Cardiac septum (tissue), 1 donor: ENCODE measurements around the gene CNTNAP2. TPM values are rescaled to one million over a fixed set of nuclear protein-coding genes. Genes with fewer than 3 reads are reported as not detected.
"Not testable (repeated sequence)": the region's sequence is repeated elsewhere in the genome, so short reads cannot be mapped to it uniquely, and the experiment has no call there.

ENCODE experiments used
- DNase-seq: peaks from one replicate; pipeline ENCODE4 v3.0.0-alpha.2; 2020; ENCODE audit warnings: low spot score
- intact Hi-C: fragments of 100-400 bp; cut with DNase I; formaldehyde crosslinking; loops from one replicate; pipeline ENCODE4 v1.14.0; 2022
- total RNA-seq: library from RNA; stranded (reverse); fragmentation: NEBNext Ultra II Directional; extraction: Animal tissue kit (Norgen Biotek cat#: 25700); gene quantifications from one replicate; pipeline ENCODE4 v1.2.1, GENCODE V29; 2021
- donor health status: DM: no; HTN: no; CAD: no.

The CNTNAP2 gene
- total RNA-seq, 1 donor from 2014 or later: 0.22 TPM

GRCh38 chr7:148028165-148028564, 1911.6 kb downstream of the CNTNAP2 start:
- intact Hi-C loops: no loop called here
- DNase-seq: no peak

DNA sequence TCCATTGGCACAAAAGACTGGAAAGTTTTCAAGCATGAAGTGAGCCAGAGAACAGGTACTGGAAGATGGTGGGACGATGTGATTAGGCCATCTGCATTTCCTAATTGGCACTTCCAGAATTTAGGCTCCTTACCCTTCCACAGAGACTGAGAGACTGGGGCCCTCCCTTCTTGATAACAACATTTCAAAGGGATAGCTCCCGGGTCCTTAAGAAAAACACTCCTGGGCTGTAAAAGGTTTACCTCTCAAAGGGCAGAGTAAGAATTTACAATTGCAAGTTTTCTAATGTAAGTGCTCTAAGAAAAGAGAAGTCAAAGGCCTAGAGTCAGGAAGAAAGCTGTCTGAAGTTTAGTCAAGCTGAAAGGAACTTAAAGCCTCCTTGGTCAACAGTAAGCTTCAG, 1914.4 kb downstream of the CNTNAP2 start:
- intact Hi-C loops: no loop called here
- DNase-seq: no peak

GRCh38 chr7:148031811-148032210, 1915.2 kb downstream of the CNTNAP2 start:
- intact Hi-C loops: no loop called here
- DNase-seq: no peak

GRCh38 chr7:148035950-148036349, 1919.3 kb downstream of the CNTNAP2 start:
- DNase-seq: no peak
- intact Hi-C loops: no loop called here

DNA sequence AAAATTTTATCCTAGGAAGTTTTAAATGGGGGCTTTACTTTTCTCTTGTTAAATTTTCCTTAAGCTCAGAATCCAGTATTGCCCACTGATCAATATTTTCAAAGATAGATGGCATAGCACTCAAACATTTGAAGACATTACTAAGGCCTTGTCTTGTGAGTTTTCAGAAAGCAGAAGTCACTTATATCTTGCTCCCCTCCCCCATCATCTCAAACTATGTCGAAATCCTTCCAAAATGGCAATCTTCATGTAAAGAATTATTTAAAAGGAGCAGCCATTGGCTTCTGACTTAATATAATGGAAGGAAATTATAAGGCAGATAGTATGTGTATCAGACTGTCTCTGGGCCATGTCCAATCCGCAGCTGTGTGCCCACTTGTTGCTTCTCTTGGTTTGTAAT, 1920.4 kb downstream of the CNTNAP2 start:
- no peak for DNase-seq
- intact Hi-C loops: no loop called here

DNA sequence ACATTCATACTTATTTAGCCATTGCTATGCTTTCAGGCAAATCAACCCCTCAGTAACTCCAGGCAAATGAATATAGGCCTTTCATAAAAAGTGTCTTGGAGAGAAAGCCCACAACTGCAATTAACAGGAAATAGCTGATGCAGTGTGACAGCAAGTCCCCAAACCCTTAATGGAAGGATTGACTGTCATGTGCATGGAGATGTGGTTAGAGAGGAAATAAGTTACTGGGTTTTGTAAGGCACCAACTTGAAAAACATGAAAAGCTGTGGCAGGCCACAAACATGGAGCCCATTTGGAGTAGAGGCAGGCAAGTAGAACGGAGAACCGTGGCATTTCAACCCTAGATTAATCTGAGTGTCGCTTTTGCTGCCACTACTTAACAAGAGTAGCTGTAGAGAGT, 1924.6 kb downstream of the CNTNAP2 start:
- no peak for DNase-seq
- intact Hi-C loops: no loop called here

GRCh38 chr7:148042935-148043631, 1926.5 kb downstream of the CNTNAP2 start:
- intact Hi-C loops: no loop called here
- no peak for DNase-seq

DNA sequence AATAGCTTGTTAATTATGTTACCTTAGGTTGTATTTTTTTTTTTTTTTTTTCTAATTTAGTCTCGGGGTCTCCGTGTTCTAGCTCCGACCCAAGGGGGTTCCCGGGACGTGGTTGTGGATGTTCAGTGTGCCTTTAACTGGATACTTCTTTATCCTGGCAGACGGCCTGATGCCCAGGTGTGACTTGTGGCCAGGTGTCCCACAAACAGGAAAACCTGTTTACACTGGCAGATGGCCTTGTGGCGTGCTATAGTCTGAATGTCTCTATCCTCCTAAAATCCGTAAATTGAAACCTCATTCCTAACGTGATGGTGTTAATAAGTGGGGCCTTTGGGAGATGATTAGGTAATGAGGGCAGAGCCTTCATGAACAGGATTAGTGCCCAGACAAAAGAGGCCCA, 1927.6 kb downstream of the CNTNAP2 start:
- intact Hi-C loops: no loop called here

GRCh38 chr7:148045521-148045920, 1928.9 kb downstream of the CNTNAP2 start:
- intact Hi-C loops: no loop called here
- DNase-seq: no peak

More for the DNA sequence above, 1927.6 kb downstream of the CNTNAP2 start:
- DNase-seq: no peak

DNA sequence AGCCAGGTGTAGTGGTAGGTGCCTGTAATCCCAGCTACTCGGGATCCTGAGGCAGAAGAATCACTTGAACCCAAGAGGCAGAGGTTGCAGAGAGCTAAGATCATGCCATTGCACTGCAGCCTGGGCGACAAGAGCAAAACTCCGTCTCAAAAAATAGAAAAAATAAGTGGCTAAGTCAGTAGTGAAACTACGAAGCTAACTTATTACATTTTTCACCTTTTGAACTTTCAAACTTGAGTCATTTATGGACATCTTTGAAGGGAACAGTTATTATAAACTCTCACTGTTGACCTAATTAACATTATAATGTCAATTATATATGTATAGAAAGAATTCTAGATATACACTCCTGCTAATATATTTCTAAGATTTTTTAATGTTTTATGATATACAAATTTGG, 1932.5 kb downstream of the CNTNAP2 start:
- intact Hi-C loops: no loop called here
- no peak for DNase-seq

GRCh38 chr7:148050492-148051158, 1934.0 kb downstream of the CNTNAP2 start:
- intact Hi-C loops: no loop called here
- no peak for DNase-seq

DNA sequence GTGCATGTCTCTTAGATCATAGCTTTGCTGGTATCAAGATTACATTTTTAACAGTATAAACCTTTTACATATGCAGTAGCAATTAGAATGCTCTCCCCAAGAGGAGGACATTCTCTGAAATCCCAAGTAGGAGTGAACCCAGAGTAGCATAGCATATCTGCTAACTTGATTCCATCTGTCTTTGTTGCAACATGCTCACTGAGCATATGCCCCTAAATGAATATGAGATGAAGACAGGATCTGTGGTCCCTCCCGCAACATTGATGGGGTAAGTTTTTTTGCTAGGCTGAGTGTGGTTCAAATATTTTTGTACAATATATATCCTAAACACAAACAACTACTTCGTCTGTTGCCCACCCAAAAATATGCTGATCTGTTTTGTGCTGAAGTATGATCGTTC, 1939.8 kb downstream of the CNTNAP2 start:
- DNase-seq: no peak
- intact Hi-C loops: no loop called here

GRCh38 chr7:148058092-148058491, 1941.5 kb downstream of the CNTNAP2 start:
- DNase-seq: no peak
- intact Hi-C loops: no loop called here

DNA sequence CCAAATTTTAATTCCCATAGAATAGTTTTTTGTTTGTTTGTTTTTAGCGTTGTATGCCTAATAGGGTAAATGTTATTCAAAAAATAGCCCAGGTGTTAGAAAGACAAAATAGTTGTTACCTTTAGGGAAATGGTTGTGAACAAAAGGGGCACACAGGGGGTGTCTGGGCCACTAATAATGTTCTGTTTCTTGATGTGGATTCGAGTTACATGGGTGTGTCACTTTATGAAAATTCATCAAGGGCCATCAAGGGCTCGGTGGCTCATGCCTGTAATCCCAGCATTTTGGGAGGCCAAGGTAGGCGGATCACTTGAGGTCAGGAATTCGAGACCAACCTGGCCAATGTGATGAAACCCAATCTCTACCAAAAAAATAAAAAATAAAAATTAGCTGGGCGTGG, 1942.2 kb downstream of the CNTNAP2 start:
- no peak for DNase-seq
- intact Hi-C loops: no loop called here

- intact Hi-C loops: no loop called here
Measured at GRCh38 chr7:148060724-148061123, 1944.1 kb downstream of the CNTNAP2 start.

DNA sequence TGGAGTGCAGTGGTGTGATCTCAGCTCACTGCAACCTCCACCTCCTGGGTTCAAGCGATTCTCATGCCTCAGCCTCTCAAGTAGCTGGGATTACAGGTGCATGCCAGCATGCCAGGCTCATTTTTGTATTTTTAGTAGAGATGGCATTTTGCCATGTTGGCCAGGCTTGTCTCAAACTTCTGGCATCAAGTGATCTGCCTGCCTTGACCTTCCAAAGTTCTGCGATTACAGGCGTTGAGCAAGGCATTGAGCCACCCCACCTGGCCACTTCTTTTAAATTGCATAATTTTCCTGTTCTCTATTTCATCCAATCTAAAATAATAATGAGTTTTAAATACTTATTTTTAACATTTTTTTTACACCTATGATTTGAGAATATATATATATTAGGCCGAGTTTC, 1961.5 kb downstream of the CNTNAP2 start:
- intact Hi-C loops, DNase-seq: not testable (repeated sequence)

More at GRCh38 chr7:148060724-148061123, 1944.1 kb downstream of the CNTNAP2 start:
- no peak for DNase-seq

DNA sequence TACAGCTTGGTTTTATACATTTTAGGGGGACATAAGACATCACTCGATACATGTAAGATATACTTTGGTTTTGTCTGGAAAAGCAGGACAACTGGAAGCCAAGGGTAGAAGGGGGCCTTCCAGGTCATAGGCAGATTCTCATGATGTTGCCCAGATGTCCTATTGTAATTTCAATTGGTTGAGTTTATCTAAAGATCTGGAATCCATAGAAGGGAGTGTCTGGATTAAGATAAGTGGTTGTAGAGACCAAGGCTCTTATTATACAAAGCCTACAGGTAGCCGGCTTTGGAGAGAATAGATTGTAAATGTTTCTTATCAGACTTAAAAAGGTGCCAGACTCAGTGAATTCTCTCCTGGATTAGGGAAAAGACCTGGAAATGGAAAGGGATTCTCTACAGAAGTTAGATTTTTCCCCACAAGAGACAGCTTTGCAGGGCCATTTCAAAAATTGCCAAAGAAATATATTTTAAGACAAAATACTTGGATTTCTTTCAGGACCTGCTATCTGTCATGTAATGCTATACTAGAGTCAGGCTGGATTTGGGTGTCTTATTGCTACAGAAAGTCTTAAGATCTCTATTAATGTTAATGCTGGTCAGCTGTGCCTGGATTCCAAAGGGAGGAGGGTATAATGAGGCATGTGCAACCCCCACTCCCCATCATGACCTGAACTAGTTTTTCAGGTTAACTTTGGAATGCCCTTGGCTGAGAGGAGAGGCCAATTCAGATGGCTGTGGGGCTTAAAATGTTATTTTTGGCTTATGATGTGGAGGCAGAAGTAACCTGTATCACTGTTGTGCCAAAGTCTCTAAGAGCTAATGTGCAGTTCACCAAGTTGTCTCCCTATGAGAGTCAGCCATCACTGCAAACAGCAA, 1962.8 kb downstream of the CNTNAP2 start:
- intact Hi-C loops: no loop called here
- no peak for DNase-seq

- DNase-seq: no peak
- intact Hi-C loops: no loop called here
Measured at GRCh38 chr7:148083448-148083847, 1966.8 kb downstream of the CNTNAP2 start.

DNA sequence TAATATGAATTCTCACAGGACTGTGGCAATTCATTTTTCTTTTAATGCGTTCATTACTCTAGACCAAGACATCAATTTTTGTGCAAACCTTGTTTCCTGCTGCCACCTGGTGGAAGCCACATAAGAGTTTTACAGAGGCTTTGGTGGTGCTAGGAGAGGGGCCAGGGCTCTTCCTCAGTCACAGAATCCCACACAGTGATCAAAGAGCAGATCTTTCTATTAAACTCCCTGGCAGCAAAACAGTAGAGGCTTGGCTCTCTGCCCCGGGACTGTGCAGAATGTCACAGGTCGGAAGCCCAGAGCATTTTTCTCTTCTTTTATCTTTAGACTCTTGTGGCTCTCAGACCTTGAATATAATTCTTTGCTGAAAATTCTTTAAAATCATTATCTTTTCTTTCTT, 1967.5 kb downstream of the CNTNAP2 start:
- no peak for DNase-seq
- intact Hi-C loops: no loop called here

DNA sequence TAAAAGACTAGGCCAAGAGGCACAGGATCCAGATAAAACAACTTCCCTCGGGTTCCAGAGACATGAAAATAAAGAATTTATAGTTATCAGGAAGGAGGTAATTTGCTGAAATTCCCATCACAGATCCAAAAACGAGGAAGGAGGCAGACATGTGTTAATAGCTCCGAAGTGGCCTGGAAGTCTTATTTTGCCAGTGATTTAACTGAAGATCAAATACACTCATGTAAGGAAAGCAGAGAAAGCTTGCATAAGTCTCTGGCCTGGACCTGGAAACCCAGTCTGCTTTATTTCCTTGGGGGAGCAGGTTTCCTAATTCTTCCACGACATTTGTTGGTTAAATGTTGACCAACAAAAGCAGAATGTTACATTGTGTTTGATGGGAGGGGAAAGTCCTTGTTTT, 1975.3 kb downstream of the CNTNAP2 start:
- DNase-seq: no peak
- intact Hi-C loops: no loop called here
